ENCODE results near the gene CD151. TPM values are rescaled to one million over a fixed set of nuclear protein-coding genes. Genes with fewer than 3 reads are reported as not detected.

Gene CD151
- polyA plus RNA-seq, 4 donors: 187 to 359 (median 284) TPM

- peaks cover 0 to 21% (median 0%) of the 10 kb centered on the region in 3 donors for H3K27me3 ChIP-seq (ENCODE audit: control insufficient read depth in 3 of 3, insufficient read depth in 3 of 3, low read length in 3 of 3)
- H3K27ac ChIP-seq (ENCODE audit: low read depth in 1 of 3, low read length in 2 of 3): no peak overlapping the region
- no peaks in the 10 kb centered on the region for H3K9me3 ChIP-seq (ENCODE audit: control insufficient read depth in 2 of 2, insufficient read depth in 1 of 2, low read depth in 1 of 2, low read length in 1 of 2)
- 87 to 89% (median 88%) methylated on average over 28 to 31 of the region's 31 CpGs for WGBS, 3 donors
- H3K4me3 ChIP-seq (ENCODE audit: low read depth in 1 of 3, low read length in 3 of 3): no peak overlapping the region
- no peak for FAIRE-seq
- no peak for DNase-seq
- H3K4me1 ChIP-seq (ENCODE audit: control insufficient read depth in 3 of 3, insufficient read depth in 2 of 3, low read depth in 1 of 3, low read length in 2 of 3): peaks cover 3 to 32% (median 10%) of the 10 kb centered on the region in 3 donors
- peaks cover 0 to 43% (median 5%) of the 10 kb centered on the region in 3 donors for H3K36me3 ChIP-seq (ENCODE audit: control insufficient read depth in 3 of 3, insufficient read depth in 2 of 3, low read depth in 1 of 3, low read length in 3 of 3)
Observed at GRCh38 chr11:794013-794765, 38.6 kb upstream of the CD151 start.

DNA sequence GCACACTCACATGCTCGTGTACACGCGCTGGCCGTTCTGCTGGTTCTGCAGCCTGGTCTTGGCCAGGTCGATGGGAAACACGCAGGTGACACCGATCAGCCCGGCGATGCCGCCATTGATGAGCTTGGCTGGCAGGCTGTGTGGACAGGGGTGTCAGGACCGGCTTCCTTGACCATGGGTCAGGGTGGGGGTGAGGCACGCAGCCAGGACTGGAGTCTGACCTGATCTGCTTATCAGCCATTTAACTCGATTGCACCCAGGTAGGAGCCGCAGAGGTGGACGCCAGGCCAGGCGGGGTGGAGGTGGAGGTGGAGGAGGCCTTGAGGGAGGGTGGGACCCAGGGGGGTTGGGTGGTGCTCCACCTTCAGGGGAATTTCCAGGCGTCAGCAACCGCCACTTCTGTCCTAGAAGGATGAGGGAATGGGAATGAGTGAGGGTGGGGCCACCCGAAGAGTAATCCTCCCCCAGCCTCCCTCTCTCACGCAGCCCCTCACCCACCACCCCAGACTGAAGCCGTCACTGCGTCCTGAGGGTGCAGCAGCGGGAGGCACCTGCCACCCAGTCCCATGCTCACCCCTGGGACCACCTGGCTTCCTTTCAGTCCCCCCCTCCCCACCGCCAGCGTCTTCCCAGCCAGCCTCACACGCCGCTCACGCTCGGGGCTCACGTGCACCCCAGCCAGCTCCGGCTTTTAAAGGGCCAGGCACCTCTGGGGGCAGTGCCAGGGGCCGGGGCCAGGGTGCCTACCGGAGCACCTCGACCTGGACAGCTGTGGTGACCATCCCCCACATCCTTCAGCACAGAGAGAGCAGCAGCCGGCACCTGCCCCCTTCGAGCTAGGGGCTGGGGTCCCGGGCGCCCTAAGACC is 37.8 kb upstream of the CD151 start:
- Histone ChIP-seq H3K36me3 (ENCODE audit: control insufficient read depth in 3 of 3, insufficient read depth in 2 of 3, low read depth in 1 of 3, low read length in 3 of 3) (peaks cover 0 to 51% (median 5%) of the 10 kb centered on the region in 3 donors), H3K27ac (ENCODE audit: low read depth in 1 of 3, low read length in 2 of 3) (peak overlapping the region in 2 of 3 donors; percentile 30 to 51), H3K4me1 (ENCODE audit: control insufficient read depth in 3 of 3, insufficient read depth in 2 of 3, low read depth in 1 of 3, low read length in 2 of 3) (peaks cover 3 to 26% (median 10%) of the 10 kb centered on the region in 3 donors), H3K4me3 (ENCODE audit: low read depth in 1 of 3, low read length in 3 of 3) (peak overlapping the region in 2 of 3 donors; percentile 60 to 87), H3K9me3 (ENCODE audit: control insufficient read depth in 2 of 2, insufficient read depth in 1 of 2, low read depth in 1 of 2, low read length in 1 of 2) (no peaks in the 10 kb centered on the region), H3K27me3 (ENCODE audit: control insufficient read depth in 3 of 3, insufficient read depth in 3 of 3, low read length in 3 of 3) (peaks cover 0 to 15% (median 0%) of the 10 kb centered on the region in 3 donors)
- 25 to 51% (median 40%) methylated on average over 33 to 38 of the region's 38 CpGs for WGBS, 3 donors
- peak; percentile 37 to 51 for DNase-seq
- FAIRE-seq: no peak

GRCh38 chr11:795634-796564 is 36.9 kb upstream of the CD151 start:
- Histone ChIP-seq H3K27ac (ENCODE audit: low read depth in 1 of 3, low read length in 2 of 3) (peak overlapping the region; percentile 80 to 92 (median 91)), H3K4me1 (ENCODE audit: control insufficient read depth in 3 of 3, insufficient read depth in 2 of 3, low read depth in 1 of 3, low read length in 2 of 3) (peaks cover 3 to 26% (median 10%) of the 10 kb centered on the region in 3 donors), H3K27me3 (ENCODE audit: control insufficient read depth in 3 of 3, insufficient read depth in 3 of 3, low read length in 3 of 3) (peaks cover 0 to 7% (median 0%) of the 10 kb centered on the region in 3 donors), H3K9me3 (ENCODE audit: control insufficient read depth in 2 of 2, insufficient read depth in 1 of 2, low read depth in 1 of 2, low read length in 1 of 2) (no peaks in the 10 kb centered on the region), H3K4me3 (ENCODE audit: low read depth in 1 of 3, low read length in 3 of 3) (peak overlapping the region; percentile 37 to 87 (median 60)), H3K36me3 (ENCODE audit: control insufficient read depth in 3 of 3, insufficient read depth in 2 of 3, low read depth in 1 of 3, low read length in 3 of 3) (peaks cover 3 to 58% (median 5%) of the 10 kb centered on the region in 3 donors)
- 0 to 4% (median 0%) methylated on average over 20 to 26 of the region's 26 CpGs for WGBS, 3 donors
- FAIRE-seq: no peak
- peak; percentile 81 to 88 for DNase-seq

- FAIRE-seq: no peak
- Histone ChIP-seq H3K27me3 (ENCODE audit: control insufficient read depth in 3 of 3, insufficient read depth in 3 of 3, low read length in 3 of 3) (no peaks in the 10 kb centered on the region), H3K36me3 (ENCODE audit: control insufficient read depth in 3 of 3, insufficient read depth in 2 of 3, low read depth in 1 of 3, low read length in 3 of 3) (peaks cover 3 to 58% (median 5%) of the 10 kb centered on the region in 3 donors), H3K27ac (ENCODE audit: low read depth in 1 of 3, low read length in 2 of 3) (peak overlapping the region; percentile 80 to 92 (median 91)), H3K4me3 (ENCODE audit: low read depth in 1 of 3, low read length in 3 of 3) (peak overlapping the region; percentile 42 to 87 (median 60)), H3K9me3 (ENCODE audit: control insufficient read depth in 2 of 2, insufficient read depth in 1 of 2, low read depth in 1 of 2, low read length in 1 of 2) (no peaks in the 10 kb centered on the region), H3K4me1 (ENCODE audit: control insufficient read depth in 3 of 3, insufficient read depth in 2 of 3, low read depth in 1 of 3, low read length in 2 of 3) (peaks cover 3 to 26% (median 10%) of the 10 kb centered on the region in 3 donors)
- 6 to 14% (median 11%) methylated on average over 18 of the region's 18 CpGs for WGBS, 3 donors
- peak in 1 of 2 donors; percentile 67 for DNase-seq
Observed at GRCh38 chr11:796565-797295, 36.0 kb upstream of the CD151 start.

- peak overlapping the region; percentile 80 to 92 (median 91) for H3K27ac ChIP-seq (ENCODE audit: low read depth in 1 of 3, low read length in 2 of 3)
- no peak for FAIRE-seq
- H3K9me3 ChIP-seq (ENCODE audit: control insufficient read depth in 2 of 2, insufficient read depth in 1 of 2, low read depth in 1 of 2, low read length in 1 of 2): no peaks in the 10 kb centered on the region
- peaks cover 3 to 26% (median 10%) of the 10 kb centered on the region in 3 donors for H3K4me1 ChIP-seq (ENCODE audit: control insufficient read depth in 3 of 3, insufficient read depth in 2 of 3, low read depth in 1 of 3, low read length in 2 of 3)
- DNase-seq: peak; percentile 57 to 87
- H3K36me3 ChIP-seq (ENCODE audit: control insufficient read depth in 3 of 3, insufficient read depth in 2 of 3, low read depth in 1 of 3, low read length in 3 of 3): peaks cover 3 to 58% (median 3%) of the 10 kb centered on the region in 3 donors
- WGBS, 3 donors: 0 to 1% (median 0%) methylated on average over 51 to 57 of the region's 57 CpGs
- no peaks in the 10 kb centered on the region for H3K27me3 ChIP-seq (ENCODE audit: control insufficient read depth in 3 of 3, insufficient read depth in 3 of 3, low read length in 3 of 3)
- peak overlapping the region; percentile 42 to 87 (median 60) for H3K4me3 ChIP-seq (ENCODE audit: low read depth in 1 of 3, low read length in 3 of 3)
Observed at GRCh38 chr11:797296-798092, 35.3 kb upstream of the CD151 start.

DNA sequence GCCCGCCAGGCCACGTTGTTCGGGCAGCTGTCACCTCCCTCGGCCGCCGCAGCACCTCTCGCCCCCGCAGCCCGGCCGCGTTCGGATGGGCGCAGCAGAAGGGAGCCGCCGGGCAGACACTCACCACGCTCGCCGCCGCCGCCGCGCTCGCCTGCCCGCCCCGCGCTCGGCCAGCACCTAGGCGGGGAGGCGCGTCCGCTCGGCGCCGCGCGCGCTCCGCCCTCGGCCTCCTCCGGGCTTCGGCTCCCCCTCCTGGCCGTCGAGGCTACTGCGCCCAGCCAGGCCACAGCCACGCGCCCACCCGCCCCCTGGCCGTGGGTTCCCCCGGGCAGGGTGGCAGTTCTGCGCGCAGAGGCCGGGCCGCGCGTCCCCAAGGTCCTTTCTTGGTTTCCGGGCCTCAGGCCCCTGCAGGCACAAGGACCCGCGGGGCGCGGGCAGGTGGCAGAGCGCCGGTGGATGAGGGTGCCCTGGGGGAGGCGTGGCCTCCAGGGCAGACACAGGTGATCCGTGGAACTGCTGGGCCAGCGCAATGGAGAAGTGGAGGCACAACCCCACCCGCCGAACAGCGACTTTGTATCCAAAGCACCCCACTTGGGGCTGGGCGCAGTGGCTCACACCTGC is 34.5 kb upstream of the CD151 start, which contains the start of gene SLC25A22:
SLC25A22 (minus strand) TSS at position 189 of the 621 bp plus-strand sequence. CDS start 3,275 bp downstream, outside the sequence.
- WGBS, 3 donors: 2 to 3% (median 2%) methylated on average over 37 to 69 of the region's 69 CpGs
- DNase-seq: peak; percentile 78 to 93
- Histone ChIP-seq H3K4me1 (ENCODE audit: control insufficient read depth in 3 of 3, insufficient read depth in 2 of 3, low read depth in 1 of 3, low read length in 2 of 3) (peaks cover 3 to 26% (median 10%) of the 10 kb centered on the region in 3 donors), H3K36me3 (ENCODE audit: control insufficient read depth in 3 of 3, insufficient read depth in 2 of 3, low read depth in 1 of 3, low read length in 3 of 3) (peaks cover 0 to 58% (median 3%) of the 10 kb centered on the region in 3 donors), H3K27ac (ENCODE audit: low read depth in 1 of 3, low read length in 2 of 3) (peak within 1 kb of the TSS; percentile 80 to 92 (median 91)), H3K27me3 (ENCODE audit: control insufficient read depth in 3 of 3, insufficient read depth in 3 of 3, low read length in 3 of 3) (no peaks in the 10 kb centered on the region), H3K9me3 (ENCODE audit: control insufficient read depth in 2 of 2, insufficient read depth in 1 of 2, low read depth in 1 of 2, low read length in 1 of 2) (no peaks in the 10 kb centered on the region), H3K4me3 (ENCODE audit: low read depth in 1 of 3, low read length in 3 of 3) (peak within 1 kb of the TSS; percentile 42 to 87 (median 60))
- no peak for FAIRE-seq
